Measurements from ENCODE around the gene TBRG1. TPM values are rescaled to one million over a fixed set of nuclear protein-coding genes. Genes with fewer than 3 reads are reported as not detected.

TBRG1 gene
- total RNA-seq, 1 experiment from 2014 or later = 30.3 TPM

- no peak for DNase-seq (ENCODE audit: extremely low read depth, low read depth)
Measured at GRCh38 chr11:124612045-124612444, 10.6 kb upstream of the TBRG1 start.

- no peak for DNase-seq (ENCODE audit: extremely low read depth, low read depth)
Measured at GRCh38 chr11:124612567-124613246, 10.0 kb upstream of the TBRG1 start.

- DNase-seq (ENCODE audit: extremely low read depth, low read depth) = no peak
Measured at GRCh38 chr11:124618863-124619262, 3.8 kb upstream of the TBRG1 start.

DNA sequence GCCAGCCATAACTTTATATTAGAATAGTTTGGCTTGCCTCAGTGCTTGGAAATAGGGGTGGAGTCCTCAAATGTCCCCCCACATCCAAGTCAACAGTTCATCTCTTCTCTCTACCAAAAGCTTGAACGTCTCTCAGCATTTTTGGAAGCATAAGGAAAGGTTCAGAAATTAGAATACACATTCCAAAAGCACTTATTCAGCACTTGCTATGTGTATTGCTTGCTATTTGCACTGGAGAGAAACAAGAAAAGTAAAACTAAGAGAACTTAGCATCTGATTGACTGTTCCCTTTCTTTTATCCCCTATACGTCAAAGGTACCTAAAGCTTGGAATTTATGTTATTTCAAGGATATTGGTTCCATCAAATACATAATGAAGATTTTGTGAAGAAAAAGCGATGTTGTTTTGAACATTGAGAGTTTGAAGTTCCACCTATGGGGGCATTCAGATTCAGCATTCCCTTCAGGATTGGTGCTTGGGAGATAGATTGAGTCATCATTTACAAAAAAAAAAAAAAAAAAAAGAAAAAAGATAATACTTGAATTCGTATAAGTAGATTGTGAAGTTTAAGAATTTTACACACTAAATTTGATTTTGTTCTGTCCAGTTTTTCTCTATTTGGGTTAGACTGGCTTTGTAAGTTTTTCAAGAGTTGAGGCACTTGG, 1.3 kb downstream of the TBRG1 start:
- DNase-seq (ENCODE audit: extremely low read depth, low read depth) = no peak

DNA sequence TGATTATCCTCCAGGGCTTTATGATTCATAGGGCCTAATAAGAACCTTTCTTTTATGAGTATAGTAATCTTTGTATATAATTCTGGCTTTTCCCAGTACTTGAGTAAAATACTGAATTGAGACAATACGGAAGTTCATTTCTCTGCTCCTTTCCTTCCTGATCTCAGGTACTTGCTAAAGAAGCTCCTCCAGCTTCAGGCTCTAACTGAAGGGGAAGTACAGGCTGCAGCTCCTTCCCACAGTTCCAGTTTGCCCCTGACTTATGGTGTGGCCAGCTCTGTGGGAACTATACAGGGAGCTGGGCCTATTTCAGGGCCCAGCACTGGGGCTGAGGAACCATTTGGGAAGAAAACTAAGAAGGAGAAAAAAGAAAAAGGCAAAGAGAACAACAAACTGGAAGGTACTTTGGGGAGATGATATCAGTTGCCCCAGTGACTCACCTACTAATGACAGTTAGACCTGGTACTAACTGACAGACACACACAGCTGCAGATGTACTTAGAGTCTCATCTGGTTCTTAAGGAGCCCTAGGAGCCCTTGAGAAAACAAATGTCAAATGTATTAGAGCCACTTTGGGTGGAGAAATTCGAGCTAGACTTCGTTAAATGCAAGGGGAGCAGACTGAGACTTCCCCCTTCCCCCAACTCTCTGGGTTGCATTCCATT, 3.0 kb downstream of the TBRG1 start:
- DNase-seq (ENCODE audit: extremely low read depth, low read depth) = no peak

GRCh38 chr11:124627546-124627945, 4.9 kb downstream of the TBRG1 start:
- DNase-seq (ENCODE audit: extremely low read depth, low read depth) = no peak

- no peak for DNase-seq (ENCODE audit: extremely low read depth, low read depth)
Measured at GRCh38 chr11:124629961-124630360, 7.3 kb downstream of the TBRG1 start.

DNA sequence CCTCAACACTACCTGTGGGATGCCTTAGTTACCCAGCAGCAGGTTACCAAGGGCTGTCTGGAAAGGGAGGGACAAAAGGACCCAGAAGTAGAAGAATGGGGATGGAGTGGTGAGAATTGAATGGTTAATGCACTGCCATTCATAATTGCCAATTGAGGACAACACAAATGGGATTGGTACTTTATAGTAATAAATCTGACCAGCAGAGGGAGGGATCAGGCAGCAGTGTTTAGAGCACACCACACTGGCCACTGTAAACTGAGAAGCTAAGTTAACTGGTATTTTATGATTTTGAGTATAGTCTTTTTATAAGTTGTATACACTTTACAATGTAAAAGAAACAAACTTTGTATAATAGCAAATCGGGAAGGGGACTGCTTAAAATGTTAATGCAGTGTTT, 10.7 kb downstream of the TBRG1 start:
- no peak for DNase-seq (ENCODE audit: extremely low read depth, low read depth)

DNA sequence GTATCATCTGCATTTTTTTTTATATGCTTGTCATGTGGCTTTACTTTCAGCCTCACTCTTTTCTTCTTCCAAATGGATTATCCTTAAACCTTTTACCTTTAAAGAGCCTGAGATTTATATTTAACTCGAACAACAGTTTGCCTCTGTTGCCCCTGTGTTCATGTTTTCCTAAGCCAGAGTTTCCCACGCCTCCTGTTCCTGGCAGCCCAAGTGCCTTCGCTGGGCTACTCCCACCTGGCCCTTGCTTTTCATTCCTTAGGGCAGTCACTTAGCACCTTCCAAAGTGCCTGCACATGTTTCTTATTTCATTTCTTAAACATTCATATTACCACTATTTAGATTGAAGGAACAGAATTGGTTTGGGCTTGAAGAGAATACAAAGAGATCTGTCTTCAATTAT, 13.3 kb downstream of the TBRG1 start:
- no peak for DNase-seq (ENCODE audit: extremely low read depth, low read depth)

DNA sequence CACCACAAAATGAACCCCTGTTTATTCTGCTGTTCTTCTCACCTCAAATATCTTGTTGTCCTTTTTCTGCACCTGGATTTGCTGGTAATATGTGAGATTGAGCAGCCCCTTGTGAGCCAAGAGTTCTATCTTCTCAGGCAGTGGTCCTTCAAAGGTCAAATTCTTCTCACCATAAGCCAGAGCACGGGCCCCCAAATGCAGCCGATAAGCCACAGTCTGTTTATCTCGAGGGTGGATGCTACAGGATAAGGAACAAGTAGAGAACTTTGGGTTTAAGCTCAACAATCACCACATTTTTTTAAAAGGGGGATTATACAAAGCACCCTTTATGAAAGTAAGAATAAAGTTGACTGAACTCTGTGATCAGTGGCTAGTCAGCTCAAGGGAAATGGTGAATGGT, 15.8 kb downstream of the TBRG1 start:
- DNase-seq (ENCODE audit: extremely low read depth, low read depth) = no peak

- DNase-seq (ENCODE audit: extremely low read depth, low read depth) = no peak
Measured at GRCh38 chr11:124639186-124639585, 16.5 kb downstream of the TBRG1 start.

DNA sequence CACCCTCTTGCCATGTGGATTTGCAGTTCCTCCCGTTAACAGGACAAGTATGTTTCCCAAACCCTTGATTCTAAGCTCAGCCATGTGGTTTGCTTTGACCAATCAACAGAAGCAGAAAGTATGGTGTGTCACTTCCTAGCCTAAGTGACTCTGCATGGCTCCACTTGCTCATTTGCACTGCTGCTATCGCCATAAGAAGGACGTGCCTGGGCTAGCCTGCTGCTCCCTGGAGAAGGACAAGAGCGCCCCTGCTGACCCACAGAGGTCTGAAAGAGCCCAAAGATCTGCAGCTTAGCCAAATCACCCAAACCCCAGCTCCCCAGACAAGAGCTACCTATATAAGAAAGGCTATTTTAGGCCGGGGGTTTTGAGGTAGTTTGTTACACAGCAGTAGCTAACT, 18.0 kb downstream of the TBRG1 start:
- DNase-seq (ENCODE audit: extremely low read depth, low read depth) = no peak

DNA sequence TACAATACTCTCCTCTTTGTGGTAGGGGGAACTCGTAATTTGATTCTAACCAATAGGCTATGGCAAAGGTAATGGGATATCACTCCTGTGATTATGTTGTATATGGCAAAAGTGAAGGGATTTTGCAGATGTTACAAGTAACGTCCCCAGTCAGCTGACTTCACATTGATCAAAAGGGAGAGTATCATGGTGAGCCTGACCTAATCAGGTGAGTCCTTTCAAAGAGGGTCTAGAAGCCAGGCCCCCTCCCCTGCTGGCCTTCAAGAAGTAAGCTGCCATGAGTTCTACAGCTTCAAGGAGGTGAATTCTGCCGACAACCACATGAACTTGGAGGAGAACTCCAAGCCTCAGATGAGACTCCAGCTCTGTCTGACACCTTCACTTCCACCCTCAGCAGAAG, 20.0 kb downstream of the TBRG1 start:
- DNase-seq (ENCODE audit: extremely low read depth, low read depth) = no peak

GRCh38 chr11:124643042-124643604, 20.5 kb downstream of the TBRG1 start:
- no peak for DNase-seq (ENCODE audit: extremely low read depth, low read depth)

GRCh38 chr11:124643605-124644425, 21.2 kb downstream of the TBRG1 start:
- DNase-seq (ENCODE audit: extremely low read depth, low read depth) = no peak

DNA sequence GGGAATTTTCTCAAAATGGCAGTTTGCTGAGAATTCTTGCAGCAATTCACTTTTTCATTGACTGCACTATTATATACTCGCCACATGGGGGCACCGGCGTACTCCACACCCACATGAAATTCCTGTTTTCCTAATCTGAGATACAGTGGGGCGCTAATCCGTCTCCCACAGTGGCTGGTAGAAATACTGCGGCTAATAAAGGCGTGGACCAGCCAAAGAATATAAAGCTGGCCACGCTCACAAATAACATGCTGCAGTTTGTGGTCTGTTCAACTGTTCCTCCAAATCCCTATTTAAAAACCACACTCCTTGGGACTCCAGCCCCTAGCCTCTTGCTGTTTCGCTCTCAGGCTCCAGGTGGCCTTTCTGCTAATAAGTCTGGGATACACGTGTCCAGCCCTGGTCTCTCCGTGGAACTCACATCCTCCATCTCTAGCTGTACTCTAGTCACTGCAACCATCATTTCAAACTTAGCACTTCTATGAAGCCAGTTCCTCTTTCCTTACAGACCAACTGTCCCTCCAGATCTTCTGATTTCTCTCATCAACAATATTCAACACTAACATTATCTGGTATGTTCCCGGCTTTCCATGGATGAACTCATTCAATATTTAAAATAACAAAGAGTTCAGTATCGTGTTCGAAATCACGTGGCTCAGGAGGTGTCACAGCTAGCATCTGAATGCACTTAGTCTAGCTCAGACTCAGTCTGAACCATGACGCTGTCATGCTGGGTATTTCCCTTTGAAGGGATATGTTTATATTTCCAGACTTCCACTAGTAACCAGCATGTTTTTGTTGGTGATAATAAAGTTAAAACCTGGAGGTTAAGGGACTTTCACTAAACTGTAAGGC, 22.0 kb downstream of the TBRG1 start:
- peak; percentile 50 for DNase-seq (ENCODE audit: extremely low read depth, low read depth)

DNA sequence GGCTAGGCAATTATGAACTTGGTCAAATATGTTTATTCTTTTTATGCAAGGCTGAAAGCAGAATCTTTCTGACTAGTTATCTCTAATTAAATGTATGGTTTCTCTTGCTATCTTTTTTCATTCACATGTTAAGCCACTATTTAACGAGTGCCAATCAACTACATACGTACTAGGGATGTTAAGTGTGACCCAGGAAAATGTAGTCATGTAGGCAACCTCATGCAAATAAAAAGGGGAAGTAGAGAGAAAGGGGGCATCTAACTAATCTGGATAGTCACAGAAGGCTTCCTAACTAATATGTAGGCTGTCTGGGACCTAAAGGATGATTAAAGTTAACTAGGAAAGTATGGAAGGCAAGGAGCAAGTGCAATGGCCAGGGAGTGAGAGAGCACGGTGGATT, 23.5 kb downstream of the TBRG1 start:
- no peak for DNase-seq (ENCODE audit: extremely low read depth, low read depth)

DNA sequence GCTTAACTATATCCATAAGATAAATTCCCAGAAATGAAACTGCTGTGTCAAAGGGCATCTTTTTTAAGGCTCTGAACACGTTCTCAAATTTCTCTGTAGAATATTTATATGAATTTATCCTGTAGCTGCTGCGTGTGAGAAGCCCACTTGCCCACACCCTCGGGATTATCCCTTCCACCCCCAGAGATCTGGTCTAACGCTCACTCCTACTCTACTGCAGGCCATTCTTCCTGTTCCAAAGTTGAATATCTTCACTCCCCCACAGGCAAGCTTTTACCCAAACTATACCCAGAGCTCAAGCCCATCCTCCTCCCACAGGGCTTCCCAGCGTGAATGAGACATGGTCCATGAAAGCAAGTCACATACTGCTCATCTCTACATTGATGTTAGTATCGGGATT, 25.9 kb downstream of the TBRG1 start:
- DNase-seq (ENCODE audit: extremely low read depth, low read depth) = no peak

DNA sequence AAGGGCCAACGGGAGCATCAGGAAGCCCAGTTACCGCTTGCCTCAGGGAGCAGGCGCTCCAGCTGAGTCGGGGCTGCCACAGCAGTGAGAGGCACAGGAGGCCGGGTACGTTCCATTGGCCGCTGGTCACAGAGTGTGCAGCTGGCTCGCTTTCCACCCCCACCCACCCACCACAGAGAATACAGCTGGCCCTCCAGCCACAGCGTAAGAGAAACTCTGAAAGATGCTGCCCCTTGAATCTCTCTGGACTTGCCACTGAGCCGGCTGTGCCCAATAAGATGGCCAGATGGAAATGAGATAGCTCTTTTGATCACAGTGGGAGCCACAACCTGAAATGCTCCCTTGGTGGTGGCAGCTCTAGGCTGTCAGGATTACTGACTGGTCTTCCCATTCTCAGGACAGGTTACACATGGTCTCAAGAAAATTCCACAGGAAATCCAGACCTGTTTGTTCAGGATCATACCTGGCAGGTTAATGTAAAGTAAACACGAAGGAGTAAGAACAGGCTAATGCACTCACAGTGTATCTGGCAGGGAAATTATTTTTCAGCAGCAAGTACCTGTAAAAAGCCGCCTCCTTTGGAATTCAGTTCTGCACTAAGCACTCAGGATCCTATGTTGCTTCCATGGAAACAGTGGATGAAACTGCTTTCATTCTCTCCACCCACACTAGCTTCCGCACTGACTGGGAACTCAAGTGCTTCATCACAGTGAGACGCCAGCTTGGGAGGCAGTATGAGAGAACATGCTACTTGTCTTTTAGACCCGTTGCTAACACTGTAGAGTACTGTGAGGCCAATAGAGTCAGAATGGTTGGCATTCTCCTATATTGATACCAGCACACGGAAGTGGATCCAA, 34.3 kb downstream of the TBRG1 start:
- DNase-seq (ENCODE audit: extremely low read depth, low read depth) = no peak

Measured in NCI-H460 (cell line).